GM03348 (cell line): ENCODE measurements around the gene TUBA4B.
"Not testable (repeated sequence)": the region's sequence is repeated elsewhere in the genome, so short reads cannot be mapped to it uniquely, and the experiment has no call there.

Experiments
- DNase-seq: peaks from one replicate; pipeline ENCODE4 v3.0.0; 2012; ENCODE audit warnings: low spot score

TUBA4B gene

GRCh38 chr2:219248845-219249202 is 4.2 kb upstream of the TUBA4B start:
- DNase-seq: no peak

DNA sequence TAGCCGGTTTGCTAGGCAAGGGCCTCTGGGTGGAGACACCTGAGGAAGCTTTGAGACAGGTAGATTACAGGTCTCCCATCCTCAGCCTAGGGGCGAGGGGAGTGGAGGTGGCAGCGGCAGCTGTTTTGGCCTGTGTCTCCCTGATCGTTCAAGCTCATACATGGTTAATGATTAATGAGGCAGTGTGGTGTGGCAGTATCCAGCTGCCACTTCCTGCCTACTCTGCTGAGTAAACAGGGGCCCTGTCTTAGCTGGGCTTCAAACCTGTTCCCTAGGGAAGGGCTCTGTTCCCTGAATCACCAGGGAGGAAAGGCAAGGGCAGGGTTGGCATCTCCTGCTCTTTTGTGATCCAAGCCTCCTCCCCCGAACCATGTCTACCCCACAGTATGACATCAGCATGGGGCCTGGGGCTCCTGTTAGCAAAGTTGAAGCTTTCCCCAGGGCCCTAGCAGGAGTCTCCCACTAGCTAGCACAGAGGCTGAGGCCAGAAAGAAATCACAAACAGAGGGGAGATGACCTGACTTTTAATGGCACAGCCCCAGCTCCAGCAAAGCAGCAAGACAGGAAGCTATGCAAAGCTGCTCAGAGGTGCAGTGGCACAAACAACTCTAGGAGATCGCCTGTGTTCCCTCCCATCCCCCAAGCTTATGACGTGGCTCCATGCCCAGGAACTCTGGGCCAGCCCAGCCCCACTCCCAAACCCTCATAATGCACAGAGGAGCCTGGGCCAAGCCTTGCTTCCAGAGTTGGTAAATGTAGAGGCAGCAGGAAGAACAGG is 3.7 kb upstream of the TUBA4B start:
- DNase-seq: peak; percentile 73

DNA sequence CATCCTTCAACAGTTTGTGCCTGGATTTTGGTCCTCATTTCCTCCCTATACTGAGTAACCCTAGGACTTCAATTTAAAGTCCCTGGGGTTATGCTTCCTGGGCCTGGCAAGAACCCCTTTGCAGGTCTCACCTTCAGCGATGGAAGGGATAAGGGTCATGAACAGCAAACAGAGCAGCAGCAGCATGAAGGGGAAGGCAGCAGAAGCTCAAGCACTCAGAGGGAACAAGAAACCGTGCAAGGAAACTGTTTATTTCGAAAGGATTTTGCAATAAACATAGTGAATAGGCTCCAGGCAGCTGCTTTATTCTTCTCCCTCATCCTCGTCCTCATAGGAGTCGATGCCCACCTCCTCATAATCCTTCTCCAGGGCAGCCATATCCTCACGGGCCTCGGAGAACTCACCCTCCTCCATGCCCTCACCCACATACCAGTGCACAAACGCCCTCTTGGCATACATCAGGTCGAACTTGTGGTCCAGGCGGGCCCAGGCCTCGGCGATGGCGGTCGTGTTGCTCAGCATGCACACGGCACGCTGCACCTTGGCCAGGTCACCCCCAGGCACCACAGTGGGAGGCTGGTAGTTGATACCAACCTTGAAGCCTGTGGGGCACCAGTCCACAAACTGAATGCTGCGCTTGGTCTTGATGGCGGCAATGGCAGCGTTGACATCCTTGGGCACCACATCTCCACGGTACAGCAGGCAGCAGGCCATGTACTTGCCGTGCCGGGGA is 2.8 kb upstream of the TUBA4B start:
- DNase-seq: no peak

DNA sequence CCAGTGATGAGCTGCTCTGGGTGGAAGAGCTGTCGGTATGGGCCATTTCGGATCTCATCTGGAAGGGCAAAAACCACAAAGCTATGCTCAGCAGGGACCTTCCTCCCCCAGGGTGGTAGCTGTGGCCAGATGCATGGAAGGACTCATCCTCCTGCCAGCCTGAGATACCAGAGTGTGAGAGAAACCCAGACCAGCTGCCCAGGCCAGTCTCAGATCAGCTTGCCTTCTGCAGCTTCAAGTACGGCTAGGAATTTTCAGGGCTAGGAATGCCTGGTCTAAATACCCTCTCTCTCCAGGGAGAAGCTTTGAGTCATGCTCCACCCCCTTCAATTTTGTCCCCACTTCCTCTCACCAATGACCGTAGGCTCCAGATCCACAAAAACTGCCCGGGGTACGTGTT is 1.4 kb upstream of the TUBA4B start:
- peak; percentile 8 for DNase-seq

GRCh38 chr2:219252084-219252483 is 959 bp upstream of the TUBA4B start:
- no peak for DNase-seq

GRCh38 chr2:219252570-219252899 is 508 bp upstream of the TUBA4B start:
- DNase-seq: peak; percentile 11

DNA sequence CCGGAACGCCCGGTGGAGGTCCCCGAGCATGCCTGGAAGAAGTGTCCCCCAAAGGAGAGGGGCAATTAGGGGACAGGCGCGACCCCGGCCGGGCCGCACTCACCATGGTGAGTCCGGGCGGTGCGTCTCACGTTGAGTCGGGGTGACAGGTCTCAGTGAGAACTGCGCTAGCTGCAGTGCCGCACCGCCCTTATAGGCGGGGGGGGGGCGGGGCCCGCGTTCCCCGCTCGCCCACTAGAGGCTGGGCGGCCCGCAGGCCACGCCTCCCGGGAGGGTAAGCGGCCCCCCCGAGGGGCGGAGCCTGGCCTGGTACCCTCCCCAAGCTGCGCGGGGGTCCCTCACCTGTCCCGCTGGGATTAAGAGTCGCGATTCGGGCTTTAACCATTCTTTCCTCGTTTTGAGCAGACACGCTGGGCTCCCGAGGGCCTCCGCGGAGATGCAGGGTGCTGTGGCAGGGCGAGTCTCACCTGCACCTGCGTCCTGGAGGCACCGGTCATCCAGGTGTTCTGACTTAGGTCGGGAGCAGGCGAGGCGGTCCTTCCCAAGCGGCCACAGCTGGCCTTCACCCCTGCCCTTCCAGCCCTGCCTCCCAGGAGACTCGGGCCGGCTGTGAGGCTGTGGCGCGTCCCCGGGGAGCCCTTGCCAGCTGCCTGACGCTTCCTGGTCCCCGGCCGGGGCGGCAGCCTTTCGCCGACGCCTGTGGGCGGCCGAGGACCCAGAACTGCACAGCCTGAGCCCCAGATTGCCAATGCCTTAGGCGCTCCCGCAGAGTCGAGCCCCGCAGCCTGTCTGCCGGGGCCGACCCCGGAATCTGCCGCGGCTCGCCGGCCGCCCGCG is 928 bp downstream of the TUBA4B start, which contains the start of gene TUBA4A:
Gene TUBA4A (minus strand): TSS at position 166 of the 837 bp plus-strand sequence. CDS start 60 bp downstream, at position 106.
- DNase-seq: peak; percentile 97

DNA sequence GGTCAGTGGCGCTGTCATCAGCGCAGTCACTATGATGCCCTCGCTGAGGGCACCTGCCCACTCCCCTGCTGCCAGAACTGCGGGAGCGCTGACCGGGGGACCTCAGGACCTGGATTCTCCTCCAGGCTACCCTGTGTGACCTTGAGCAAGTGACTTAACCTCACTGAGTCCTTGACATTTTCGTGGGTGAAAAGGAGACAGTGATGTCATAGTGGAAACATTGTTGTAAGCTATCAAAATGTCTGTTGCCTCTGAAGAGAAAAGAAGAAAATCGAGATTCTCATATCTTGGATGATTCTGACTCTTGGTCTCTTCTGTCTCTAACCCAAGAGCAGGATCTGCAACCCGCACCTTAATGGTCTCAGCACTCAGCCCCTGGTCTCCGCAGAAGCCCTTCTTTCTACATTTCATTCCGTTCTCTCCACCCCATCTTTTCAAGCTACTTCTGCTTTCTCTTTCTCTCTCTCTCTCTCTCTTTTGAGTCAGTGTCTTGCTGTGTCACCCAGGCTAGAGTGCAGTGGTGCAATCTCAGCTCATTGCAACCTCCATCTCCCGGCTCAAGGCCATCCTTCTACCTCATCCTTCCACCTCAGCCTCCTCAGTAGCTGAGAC is 1.7 kb downstream of the TUBA4B start:
- peak; percentile 13 for DNase-seq

DNA sequence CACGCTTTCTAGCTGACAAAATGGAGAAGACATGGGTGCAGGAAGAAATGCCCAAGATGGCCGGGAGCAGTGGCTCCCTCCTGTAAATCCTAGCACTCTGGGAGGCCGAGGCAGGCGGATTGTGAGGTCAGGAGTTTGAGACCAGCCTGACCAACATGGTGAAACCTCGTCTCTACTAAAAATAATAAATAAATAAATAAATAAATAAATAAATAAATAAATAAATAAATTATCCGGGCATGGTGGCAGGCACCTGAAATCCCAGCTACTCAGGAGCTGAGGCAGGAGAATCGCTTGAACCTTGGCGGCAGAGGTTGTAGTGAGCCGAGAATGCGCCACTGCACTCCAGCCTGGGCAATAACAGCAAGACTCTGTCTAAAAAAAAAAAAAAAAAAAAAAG is 5.9 kb downstream of the TUBA4B start:
- not testable (repeated sequence) for DNase-seq

DNA sequence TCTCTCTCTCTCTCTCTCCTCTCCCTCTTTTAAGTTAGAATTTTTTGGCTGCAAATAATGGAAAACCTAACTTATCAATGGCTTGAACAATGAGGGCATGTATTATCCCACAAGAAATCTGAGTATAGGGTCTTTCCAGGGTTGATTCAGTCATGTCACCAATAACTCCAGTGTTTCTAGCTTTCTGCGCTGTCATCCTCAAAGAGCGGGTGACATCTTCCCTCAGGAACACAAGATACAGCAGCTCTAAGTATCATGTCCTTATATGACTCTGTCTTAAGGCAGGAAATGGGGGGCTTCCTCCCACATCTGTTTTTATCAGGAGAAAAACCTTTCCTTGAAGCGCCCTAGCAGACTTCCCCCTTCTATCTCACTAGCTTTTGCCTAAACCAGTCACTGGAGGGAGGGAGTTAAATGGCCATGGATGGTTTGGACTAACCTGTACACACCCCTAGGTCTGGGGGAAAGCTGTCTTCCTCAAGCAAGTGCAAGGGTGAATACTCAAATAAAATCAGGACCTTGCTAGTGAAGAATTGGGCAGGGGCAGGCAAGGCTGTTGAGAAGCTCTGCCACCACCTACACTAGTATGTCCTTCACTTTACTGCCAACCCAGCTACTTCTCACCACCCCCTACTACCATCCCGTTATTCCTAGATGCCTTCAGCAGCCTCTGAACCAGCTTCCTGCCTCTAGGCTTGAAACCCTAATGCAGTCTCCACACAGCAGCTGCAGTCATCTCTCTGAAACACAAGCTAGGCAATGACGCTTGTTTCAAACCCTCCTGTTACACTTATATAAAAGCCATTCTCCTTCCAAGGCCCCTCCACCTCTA is 8.2 kb downstream of the TUBA4B start:
- DNase-seq: no peak

DNA sequence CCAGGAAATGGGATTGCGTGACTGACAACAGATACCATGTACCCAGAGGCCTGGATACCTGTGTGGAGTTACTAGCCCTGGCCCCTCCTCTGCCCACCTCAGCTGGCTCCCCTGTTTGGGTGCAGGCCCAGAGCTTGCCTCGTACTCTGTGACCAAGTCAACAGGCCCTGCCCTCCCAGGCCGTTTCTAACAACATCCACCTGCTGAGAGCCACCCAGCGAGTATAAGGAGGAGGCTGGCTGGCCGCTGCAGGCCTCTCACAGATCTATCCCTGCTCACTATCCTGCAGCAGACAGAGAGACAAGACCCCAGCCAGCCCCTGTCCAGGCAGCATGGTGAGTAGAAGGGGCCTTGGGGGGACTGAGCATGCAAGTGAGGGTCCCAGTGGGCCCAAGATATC is 13.2 kb downstream of the TUBA4B start:
- DNase-seq: no peak

- DNase-seq: no peak
Measured at GRCh38 chr2:219266886-219267285, 13.8 kb downstream of the TUBA4B start.

- no peak for DNase-seq
Measured at GRCh38 chr2:219268294-219268693, 15.3 kb downstream of the TUBA4B start.

DNA sequence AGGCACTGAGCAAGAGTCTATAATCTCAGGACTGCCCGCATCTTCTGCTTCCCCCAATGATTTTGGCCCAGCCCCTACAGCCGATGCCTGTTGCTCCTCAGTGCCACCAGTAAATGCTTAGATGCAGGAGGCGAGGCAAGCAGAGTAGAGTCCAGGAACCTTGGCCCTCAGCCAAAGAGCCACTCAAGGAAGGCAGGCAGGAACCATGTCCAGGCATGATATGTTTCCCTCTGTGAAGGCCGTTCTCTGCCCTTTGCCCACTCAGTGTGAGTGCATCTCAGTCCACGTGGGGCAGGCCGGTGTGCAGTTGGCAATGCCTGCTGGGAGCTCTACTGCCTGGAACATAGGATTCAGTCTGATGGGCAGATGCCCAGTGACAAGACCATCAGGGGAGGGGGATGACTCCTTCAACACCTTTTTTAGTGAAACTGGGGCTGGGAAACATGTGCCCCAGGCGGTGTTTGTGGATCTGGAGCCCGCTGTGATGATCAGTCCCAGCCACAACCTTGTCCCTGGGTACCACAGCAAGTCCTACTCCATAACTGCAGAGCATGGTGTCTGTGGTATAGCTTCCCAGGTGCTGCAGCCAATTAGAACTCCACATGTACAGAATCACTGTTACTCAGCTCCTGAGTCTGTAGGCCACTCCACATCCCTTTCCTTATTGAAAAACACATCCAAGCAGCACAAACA is 16.5 kb downstream of the TUBA4B start:
- no peak for DNase-seq

- DNase-seq: no peak
Measured at GRCh38 chr2:219270055-219270372, 17.0 kb downstream of the TUBA4B start.

GRCh38 chr2:219271021-219271420 is 18.0 kb downstream of the TUBA4B start:
- no peak for DNase-seq

DNA sequence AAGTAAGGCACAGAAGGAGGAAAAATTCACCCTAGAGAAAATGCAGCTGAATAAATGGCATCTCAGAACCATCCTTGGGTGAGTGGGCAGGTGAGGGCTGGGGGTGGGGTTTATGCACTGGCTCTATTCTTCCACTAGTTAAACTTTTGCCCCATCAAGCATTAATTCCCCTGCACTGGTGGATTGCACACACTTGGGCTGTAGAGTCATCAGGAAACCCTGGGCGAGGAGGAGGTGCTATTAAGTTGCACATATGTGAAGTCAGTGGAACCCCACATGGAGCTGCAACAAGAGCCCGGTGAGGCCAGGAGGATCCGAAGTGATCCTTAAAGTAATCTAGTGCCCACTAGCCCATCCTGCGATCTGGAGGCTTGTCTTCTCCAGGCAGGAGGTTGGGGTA is 19.3 kb downstream of the TUBA4B start:
- no peak for DNase-seq

DNA sequence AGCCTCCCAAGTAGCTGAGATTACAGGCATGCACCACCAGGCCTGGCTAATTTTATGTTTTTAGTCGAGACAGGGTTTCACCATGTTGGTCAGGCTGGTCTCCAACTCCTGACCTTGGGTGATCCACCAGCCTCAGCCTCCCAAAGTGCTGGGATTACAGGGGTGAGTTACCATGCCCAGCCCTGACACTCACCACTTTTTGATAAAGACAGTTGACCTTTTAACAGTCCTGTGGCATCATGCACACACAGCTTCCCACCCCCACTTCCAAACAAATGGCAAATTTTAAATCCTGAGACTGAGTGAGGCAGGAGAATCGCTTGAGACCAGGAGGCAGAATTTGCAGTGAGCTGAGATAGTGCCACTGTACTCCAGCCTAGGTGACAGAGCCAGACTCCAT is 20.0 kb downstream of the TUBA4B start:
- DNase-seq: no peak

- no peak for DNase-seq
Measured at GRCh38 chr2:219273937-219274336, 20.9 kb downstream of the TUBA4B start.

- DNase-seq: peak; percentile 86
Measured at GRCh38 chr2:219274361-219274921, 21.4 kb downstream of the TUBA4B start.
